Mucosa of stomach (tissue), 1 donor: ENCODE results near the gene HENMT1.
A peak's percentile ranks its signal among the peaks of the same experiment; 100 is the strongest.
"Not testable (repeated sequence)": the region's sequence is repeated elsewhere in the genome, so short reads cannot be mapped to it uniquely, and the experiment has no call there.

Experiments used
- H3K27me3 ChIP-seq: one replicate; pipeline ENCODE4 v1.7.0; 2013; ENCODE audit warnings: mild to moderate bottlenecking, low read length; ENCODE audit not compliant: control insufficient read depth, insufficient read depth
- H3K36me3 ChIP-seq: one replicate; pipeline ENCODE4 v1.7.0; 2013; ENCODE audit warnings: low read length; ENCODE audit not compliant: control insufficient read depth, insufficient read depth
- H3K4me1 ChIP-seq: one replicate; pipeline ENCODE4 v1.7.0; 2013; ENCODE audit warnings: mild to moderate bottlenecking, low read length; ENCODE audit not compliant: control insufficient read depth, insufficient read depth
- H3K4me3 ChIP-seq: one replicate; pipeline ENCODE4 v1.7.0; 2013; ENCODE audit warnings: low read length
- H3K9ac ChIP-seq: one replicate; pipeline ENCODE4 v1.7.0; 2013; ENCODE audit warnings: mild to moderate bottlenecking, low read length, moderate library complexity
- H3K9me3 ChIP-seq: one replicate; pipeline ENCODE4 v1.7.0; 2013; ENCODE audit warnings: mild to moderate bottlenecking, low read length, moderate library complexity; ENCODE audit not compliant: control insufficient read depth
- donor health status: Pancreatic carcinoma.

Gene HENMT1

GRCh38 chr1:108667422-108667821 is 6.5 kb upstream of the HENMT1 start:
- H3K27me3 ChIP-seq, H3K4me1 ChIP-seq, H3K9ac ChIP-seq, H3K9me3 ChIP-seq, H3K4me3 ChIP-seq, H3K36me3 ChIP-seq: not testable (repeated sequence)

- no peak overlapping the region for H3K4me3 ChIP-seq
- H3K4me1 ChIP-seq, result peaks cover 4% of the 10 kb centered on the region
- H3K9me3 ChIP-seq, result no peaks in the 10 kb centered on the region
- H3K36me3 ChIP-seq, result no peaks in the 10 kb centered on the region
- no peaks in the 10 kb centered on the region for H3K27me3 ChIP-seq
- no peak overlapping the region for H3K9ac ChIP-seq
Measured at GRCh38 chr1:108665771-108666170, 4.9 kb upstream of the HENMT1 start.

GRCh38 chr1:108665067-108665466 is 4.2 kb upstream of the HENMT1 start:
- H3K4me3 ChIP-seq, result no peak overlapping the region
- peaks cover 4% of the 10 kb centered on the region for H3K4me1 ChIP-seq
- H3K9ac ChIP-seq, result no peak overlapping the region
- no peaks in the 10 kb centered on the region for H3K9me3 ChIP-seq
- no peaks in the 10 kb centered on the region for H3K27me3 ChIP-seq
- H3K36me3 ChIP-seq, result no peaks in the 10 kb centered on the region

GRCh38 chr1:108664481-108664880 is 3.6 kb upstream of the HENMT1 start:
- no peaks in the 10 kb centered on the region for H3K9me3 ChIP-seq
- no peaks in the 10 kb centered on the region for H3K36me3 ChIP-seq
- peaks cover 4% of the 10 kb centered on the region for H3K4me1 ChIP-seq
- H3K27me3 ChIP-seq, result no peaks in the 10 kb centered on the region
- H3K9ac ChIP-seq, result no peak overlapping the region
- no peak overlapping the region for H3K4me3 ChIP-seq

GRCh38 chr1:108663074-108663473 is 2.2 kb upstream of the HENMT1 start:
- Histone ChIP-seq H3K4me1 (peaks cover 4% of the 10 kb centered on the region), H3K36me3 (no peaks in the 10 kb centered on the region), H3K27me3 (no peaks in the 10 kb centered on the region), H3K4me3 (no peak overlapping the region), H3K9me3 (no peaks in the 10 kb centered on the region), H3K9ac (no peak overlapping the region)

- peaks cover 4% of the 10 kb centered on the region for H3K4me1 ChIP-seq
- H3K9me3 ChIP-seq, result no peaks in the 10 kb centered on the region
- no peak overlapping the region for H3K4me3 ChIP-seq
- H3K27me3 ChIP-seq, result no peaks in the 10 kb centered on the region
- H3K9ac ChIP-seq, result no peak overlapping the region
- H3K36me3 ChIP-seq, result no peaks in the 10 kb centered on the region
Measured at GRCh38 chr1:108657356-108658080, 3.4 kb downstream of the HENMT1 start.

GRCh38 chr1:108653431-108654105 is 7.3 kb downstream of the HENMT1 start:
- no peaks in the 10 kb centered on the region for H3K4me1 ChIP-seq

GRCh38 chr1:108646648-108647269 is 14.1 kb downstream of the HENMT1 start:
- H3K4me3 ChIP-seq, result no peak overlapping the region
- H3K36me3 ChIP-seq, result no peaks in the 10 kb centered on the region
- H3K27me3 ChIP-seq, result no peaks in the 10 kb centered on the region
- H3K9me3 ChIP-seq, result no peaks in the 10 kb centered on the region
- H3K9ac ChIP-seq, result peak overlapping the region; percentile 6
- peaks cover 26% of the 10 kb centered on the region for H3K4me1 ChIP-seq

More at GRCh38 chr1:108653431-108654105, 7.3 kb downstream of the HENMT1 start:
- no peaks in the 10 kb centered on the region for H3K27me3 ChIP-seq
- H3K9me3 ChIP-seq, result no peaks in the 10 kb centered on the region
- H3K36me3 ChIP-seq, result no peaks in the 10 kb centered on the region
- no peak overlapping the region for H3K9ac ChIP-seq
- no peak overlapping the region for H3K4me3 ChIP-seq

- peaks cover 26% of the 10 kb centered on the region for H3K4me1 ChIP-seq
- no peaks in the 10 kb centered on the region for H3K36me3 ChIP-seq
- no peaks in the 10 kb centered on the region for H3K9me3 ChIP-seq
- H3K9ac ChIP-seq, result no peak overlapping the region
- no peak overlapping the region for H3K4me3 ChIP-seq
- no peaks in the 10 kb centered on the region for H3K27me3 ChIP-seq
Measured at GRCh38 chr1:108646265-108646647, 14.6 kb downstream of the HENMT1 start.

GRCh38 chr1:108645564-108646184 is 15.2 kb downstream of the HENMT1 start:
- Histone ChIP-seq H3K36me3 (no peaks in the 10 kb centered on the region), H3K4me1 (peaks cover 26% of the 10 kb centered on the region), H3K27me3 (no peaks in the 10 kb centered on the region), H3K4me3 (no peak overlapping the region), H3K9ac (no peak overlapping the region), H3K9me3 (no peaks in the 10 kb centered on the region)

- H3K4me3 ChIP-seq, result no peak overlapping the region
- H3K36me3 ChIP-seq, result no peaks in the 10 kb centered on the region
- H3K4me1 ChIP-seq, result peaks cover 26% of the 10 kb centered on the region
- no peaks in the 10 kb centered on the region for H3K9me3 ChIP-seq
- H3K9ac ChIP-seq, result no peak overlapping the region
- no peaks in the 10 kb centered on the region for H3K27me3 ChIP-seq
Measured at GRCh38 chr1:108644984-108645383, 15.9 kb downstream of the HENMT1 start.
